Endothelial cell of umbilical vein (primary cell): ENCODE measurements around the gene ARPC1A. TPM values are rescaled to one million over a fixed set of nuclear protein-coding genes. Genes with fewer than 3 reads are reported as not detected.
"Not testable (repeated sequence)": the region's sequence is repeated elsewhere in the genome, so short reads cannot be mapped to it uniquely, and the experiment has no call there.

Experiments used
- BruUV-seq: library from RNA; stranded (reverse); fragments of 400-500 nt; replicated peaks from 2 replicates; lab custom pipeline; 2021; lab: Mats Ljungman, UMichigan
- CTCF ChIA-PET: fragments of 300-600, 350-600 bp; sonication (Branson Sonifier 250); formaldehyde crosslinking; loops from one replicate; lab custom pipeline; 2021; ENCODE audit warnings: antibody characterized with exemption, inconsistent platforms; lab: Charles Lee
- POLR2A ChIA-PET: fragments of 300-600, 350-600 bp; sonication (Branson Sonifier 250); formaldehyde crosslinking; loops from one replicate; lab custom pipeline; 2021; ENCODE audit warnings: antibody characterized with exemption, inconsistent platforms; lab: Charles Lee
- DNase-seq: peaks from one replicate; pipeline ENCODE4 v3.0.0-alpha.2; 2011; ENCODE audit warnings: low read depth, low spot score
- FAIRE-seq: peaks from 2 replicates; lab custom pipeline; 2011; peaks lifted over from hg19 to GRCh38; lab: Jason Lieb, UNC
- H2AFZ ChIP-seq: 2 replicates; pipeline ENCODE4 v1.6.0; 2012; ENCODE audit warnings: low read depth, low read length, control low read depth, inconsistent platforms
- H3K27ac ChIP-seq: 2 replicates; pipeline ENCODE4 v1.5.1; 2011; ENCODE audit warnings: low read depth, mild to moderate bottlenecking, control low read depth, low read length, moderate library complexity; ENCODE audit not compliant: insufficient read depth
- H3K27me3 ChIP-seq, 2 experiments: 2 replicates each; pipeline versions ENCODE4 v1.6.0 to v1.6.1; 2011; ENCODE audit warnings: low read length in 2 of 2, mixed read lengths in 1 of 2; ENCODE audit not compliant: control insufficient read depth in 2 of 2, insufficient read depth in 2 of 2
- H3K36me3 ChIP-seq, 2 experiments: 2 replicates in 1 of 2; 3 replicates in 1 of 2; pipeline ENCODE4 v1.5.1; 2011; ENCODE audit warnings: low read length in 2 of 2, mild to moderate bottlenecking in 1 of 2, moderate library complexity in 1 of 2; ENCODE audit not compliant: control insufficient read depth in 2 of 2, insufficient read depth in 2 of 2; ENCODE audit errors: extremely low read depth in 1 of 2
- H3K4me1 ChIP-seq: 3 replicates; pipeline ENCODE4 v1.5.1; 2011; ENCODE audit warnings: mild to moderate bottlenecking, low read length; ENCODE audit not compliant: control insufficient read depth, insufficient read depth; ENCODE audit errors: extremely low read depth
- H3K4me2 ChIP-seq: 2 replicates; pipeline ENCODE4 v1.6.1; 2011; ENCODE audit warnings: low read length, control low read depth, mixed read lengths; ENCODE audit not compliant: insufficient read depth
- H3K4me3 ChIP-seq, 3 experiments: fragments of 200-600 bp in 1 of 3; sonication (generic), shearing (Covaris generic) in 1 of 3; replicated peaks in 1 of 3; 2 replicates each; pipeline ENCODE4 v1.5.1; 2011 to 2016; ENCODE audit warnings: control low read depth in 3 of 3, low read length in 3 of 3, mild to moderate bottlenecking in 2 of 3, inconsistent platforms in 1 of 3, low read depth in 1 of 3, moderate library complexity in 1 of 3; ENCODE audit not compliant: insufficient read depth in 1 of 3
- H3K79me2 ChIP-seq: 2 replicates; pipeline ENCODE4 v1.6.0; 2012; ENCODE audit warnings: low read length, inconsistent platforms; ENCODE audit not compliant: control insufficient read depth, insufficient read depth
- H3K9ac ChIP-seq: replicated peaks from 2 replicates; pipeline ENCODE3; 2011; ENCODE audit warnings: low read length, control low read depth; ENCODE audit not compliant: insufficient read depth; ENCODE audit errors: extremely low read depth
- H3K9me1 ChIP-seq: replicated peaks from 3 replicates; pipeline ENCODE4 v1.6.0; 2011; ENCODE audit warnings: mild to moderate bottlenecking, low read length; ENCODE audit not compliant: control insufficient read depth, insufficient read depth; ENCODE audit errors: extremely low read depth
- H3K9me3 ChIP-seq: replicated peaks from 2 replicates; pipeline ENCODE4 v1.5.1; 2012; ENCODE audit warnings: low read length, inconsistent platforms; ENCODE audit not compliant: control insufficient read depth, insufficient read depth
- H4K20me1 ChIP-seq: replicated peaks from 2 replicates; pipeline ENCODE3; 2011; ENCODE audit warnings: mild to moderate bottlenecking, low read length; ENCODE audit not compliant: control insufficient read depth, insufficient read depth; ENCODE audit errors: extremely low read depth
- CTCF ChIP-seq, 2 donors: IDR thresholded peaks; 1 replicate in 1 of 2; 2 replicates in 1 of 2; pipeline ENCODE4 v1.5.1; 2011; ENCODE audit warnings: low read length in 2 of 2, mild to moderate bottlenecking in 2 of 2, moderate library complexity in 2 of 2, control low read depth in 1 of 2, inconsistent platforms in 1 of 2, low read depth in 1 of 2; ENCODE audit not compliant: insufficient read depth in 1 of 2; ENCODE audit errors: extremely low read depth in 1 of 2
- EZH2 ChIP-seq: IDR thresholded peaks from 2 replicates; pipeline ENCODE4 v1.6.1; 2012; ENCODE audit warnings: borderline replicate concordance, low read depth, mild to moderate bottlenecking, moderate library complexity, low read length, inconsistent platforms; ENCODE audit not compliant: severe bottlenecking
- FOS ChIP-seq: IDR thresholded peaks from 2 replicates; pipeline ENCODE4 v1.6.1; 2011; ENCODE audit warnings: mild to moderate bottlenecking, low read length, moderate library complexity, borderline replicate concordance; ENCODE audit not compliant: insufficient read depth
- GATA2 ChIP-seq: IDR thresholded peaks from 2 replicates; pipeline ENCODE4 v1.7.0; 2011; ENCODE audit warnings: low read depth, mild to moderate bottlenecking, moderate library complexity, mixed read lengths, low read length; ENCODE audit not compliant: insufficient read length, insufficient read depth
- JUN ChIP-seq: IDR thresholded peaks from 2 replicates; pipeline ENCODE4 v1.6.1; 2011; ENCODE audit warnings: borderline replicate concordance, low read depth; ENCODE audit not compliant: insufficient read length, insufficient read depth
- MAX ChIP-seq: IDR thresholded peaks from 2 replicates; pipeline ENCODE4 v1.6.1; 2011; ENCODE audit not compliant: insufficient read depth, insufficient read length
- MYC ChIP-seq: IDR thresholded peaks from one replicate; pipeline ENCODE4 v1.6.1; 2011; ENCODE audit warnings: mild to moderate bottlenecking, low read depth, low read length
- POLR2A ChIP-seq: IDR thresholded peaks from 2 replicates; pipeline ENCODE4 v1.6.1; 2012; ENCODE audit warnings: low read depth, mild to moderate bottlenecking, control low read depth, low read length
- POLR2AphosphoS5 ChIP-seq: IDR thresholded peaks from 2 replicates; pipeline ENCODE4 v1.6.1; 2012; ENCODE audit warnings: low read depth, mild to moderate bottlenecking, control low read depth, low read length, moderate library complexity; ENCODE audit not compliant: insufficient read depth
- dilution Hi-C: fragments of 300-500 bp; cut with MboI; formaldehyde crosslinking; loops from one replicate; pipeline ENCODE4 v1.15.0; 2019; ENCODE audit warnings: low sequenced_read_pairs; ENCODE audit not compliant: extremely low pct_ligation_motif_present
- intact Hi-C: fragments of 100-400 bp; cut with micrococcal nuclease; formaldehyde crosslinking; loops from one replicate; pipeline ENCODE4 v1.10.0; 2022
- polyA plus RNA-seq, 4 experiments: library from polyadenylated mRNA; depleted of rRNA in 3 of 4; stranded (reverse) in 3 of 4; unstranded in 1 of 4; fragments of >200 nt; gene quantifications; 2 replicates each; pipeline versions ENCODE4 v1.2.1 to v1.2.3, GENCODE V29; 2011 to 2012; ENCODE audit warnings: missing spikeins in 1 of 4
- total RNA-seq: library from RNA; stranded (reverse); gene quantifications from 2 replicates; pipeline ENCODE4 v1.2.3, GENCODE V29; 2021

ARPC1A gene
- total and polyA plus RNA-seq, 2 donors (not counting 3 experiments of a cell fraction or from before 2014, with no cell fraction given), result 200 to 243 TPM

- dilution Hi-C loops, result no loop called here
- Histone ChIP-seq H3K4me3 (no peak overlapping the region), H3K27me3 (no peaks in the 10 kb centered on the region), H3K79me2 (peaks cover 35% of the 10 kb centered on the region), H3K36me3 (peaks cover 16 to 42% of the 10 kb centered on the region in 2 experiments), H3K9me3 (no peaks in the 10 kb centered on the region), H2AFZ (no peak overlapping the region), H3K4me1 (no peaks in the 10 kb centered on the region), H3K9me1 (no peaks in the 10 kb centered on the region), H3K9ac (no peak overlapping the region), H4K20me1 (no peaks in the 10 kb centered on the region), H3K27ac (no peak overlapping the region), H3K4me2 (no peak overlapping the region)
- FAIRE-seq, result peak; percentile 78
- POLR2A ChIA-PET, result no interaction called here
- intact Hi-C loops, result loop anchor here (1.0 kb wide), 2 partner anchors 7 to 21 kb away; no protein-coding TSS in a partner anchor
- TF ChIP-seq MAX (no peak), JUN (no peak), MYC (no peak), FOS (no peak), POLR2A (peak; percentile 33), POLR2AphosphoS5 (no peak), GATA2 (no peak), EZH2 (no peak), CTCF (IDR thresholded peaks at IDR 0.05; ENCODE audit: extremely low read depth in 1 of 2, insufficient read depth in 1 of 2, low read depth in 1 of 2, low read length in 2 of 2) (peak; percentile 27 to 29)
- DNase-seq, result peak; percentile 42
- CTCF ChIA-PET, result interaction anchor here (0.6 to 2.4 kb wide), 11 partner anchors 11 to 71 kb away, joined by 3 to 26 read pairs (median 4); partner anchors contain the start of genes BUD31 and PDAP1
- BruUV-seq, result no TSS peak
Observed at GRCh38 chr7:99386584-99387238, 61.0 kb downstream of the ARPC1A start.

GRCh38 chr7:99387239-99387635 lies 61.5 kb downstream of the ARPC1A start:
- H3K9me1 ChIP-seq, H3K4me3 ChIP-seq, BruUV-seq, H3K9me3 ChIP-seq, DNase-seq, H2AFZ ChIP-seq, H4K20me1 ChIP-seq, H3K4me2 ChIP-seq, H3K27me3 ChIP-seq, H3K27ac ChIP-seq, H3K4me1 ChIP-seq, POLR2A ChIA-PET, H3K9ac ChIP-seq, dilution Hi-C loops, FAIRE-seq: not testable (repeated sequence)
- Histone ChIP-seq H3K36me3 (peaks cover 18 to 43% of the 10 kb centered on the region in 2 experiments), H3K79me2 (peaks cover 32% of the 10 kb centered on the region)
- CTCF ChIA-PET, result interaction anchor here (1.0 to 2.4 kb wide), 10 partner anchors 11 to 49 kb away, joined by 3 to 26 read pairs (median 4); partner anchors contain the start of genes BUD31 and PDAP1
- intact Hi-C loops, result loop anchor here (1.0 kb wide), 2 partner anchors 8 to 22 kb away; no protein-coding TSS in a partner anchor
